Suprapubic skin (tissue), 4 donors: ENCODE results near the gene ANP32B.

Experiments used
- CTCF ChIP-seq, 2 donors: fragments of 200-600 bp in 1 of 2; fragments of 450-650 bp in 1 of 2; sonication (generic) in 1 of 2; IDR thresholded peaks; one replicate each; pipeline ENCODE4 v1.5.1; 2016 to 2019; ENCODE audit warnings: antibody characterized with exemption in 2 of 2, mild to moderate bottlenecking in 1 of 2, moderate library complexity in 1 of 2
- EP300 ChIP-seq: sonication (generic); formaldehyde crosslinking; IDR thresholded peaks from one replicate; pipeline ENCODE4 v1.6.1; 2017; ENCODE audit warnings: antibody characterized with exemption
- POLR2A ChIP-seq, 2 donors: fragments of 450-650 bp; IDR thresholded peaks; one replicate each; pipeline ENCODE4 v1.6.1; 2017; ENCODE audit warnings: antibody characterized with exemption in 2 of 2, mild to moderate bottlenecking in 2 of 2, moderate library complexity in 2 of 2
- POLR2AphosphoS5 ChIP-seq, 3 donors: sonication (generic); formaldehyde crosslinking; IDR thresholded peaks; one replicate each; pipeline ENCODE4 v1.6.1; 2017; ENCODE audit warnings: antibody characterized with exemption in 3 of 3

DNA sequence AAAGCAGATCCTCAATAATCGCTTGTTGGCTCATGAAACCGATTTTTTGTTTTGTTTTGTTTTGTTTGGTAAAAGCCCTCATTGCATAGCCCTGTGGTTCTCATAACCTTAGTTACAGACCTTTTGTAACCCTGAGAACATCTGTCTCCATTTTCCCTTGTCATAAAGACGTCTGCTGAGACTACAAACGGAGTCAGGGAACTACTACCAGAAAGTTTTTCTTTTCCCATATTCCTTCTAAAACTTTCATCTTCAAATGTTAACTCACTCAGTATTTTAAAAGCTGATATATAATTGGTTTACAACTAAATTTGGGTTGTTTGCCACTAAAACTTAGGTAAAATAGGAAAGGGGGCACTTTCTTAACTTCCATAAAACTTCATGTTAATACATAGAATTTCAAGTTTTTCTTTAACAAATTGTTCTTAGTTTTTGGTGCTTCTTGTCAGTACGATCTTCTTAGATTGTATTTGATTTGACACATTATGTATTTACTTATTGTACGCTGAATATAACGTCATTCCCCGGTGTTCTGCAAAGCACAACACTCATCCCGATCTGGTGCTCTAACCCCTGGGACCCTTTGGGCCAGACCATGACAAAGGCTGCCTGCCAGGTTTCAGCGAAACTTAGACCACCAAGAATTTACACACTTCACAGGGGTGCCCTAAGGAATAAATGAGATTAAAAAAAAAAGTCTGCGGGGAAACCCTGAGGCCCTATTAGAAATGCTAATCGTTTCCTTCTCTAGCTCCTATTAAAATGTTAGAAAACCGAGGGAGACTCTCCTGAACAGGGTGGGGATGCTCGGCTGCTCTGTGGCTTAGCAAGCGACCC lies 1.1 kb upstream of the ANP32B start:
- TF ChIP-seq CTCF (IDR thresholded peaks at IDR 0.05) (no peak), EP300 (no peak), POLR2A (IDR thresholded peaks at IDR 0.05) (no peak), POLR2AphosphoS5 (IDR thresholded peaks at IDR 0.05) (no peak)
